ENCODE measurements around the gene NTF4.
"Not testable (repeated sequence)": the region's sequence is repeated elsewhere in the genome, so short reads cannot be mapped to it uniquely, and the experiment has no call there.

Gene NTF4

GRCh38 chr19:49061000-49061399 is 3.6 kb downstream of the NTF4 start:
- Histone ChIP-seq H3K4me1 (ENCODE audit: low read length) (no peaks in the 10 kb centered on the region), H3K9ac (ENCODE audit: low read length) (no peak overlapping the region), H3K9me3 (ENCODE audit: insufficient read depth, low read length) (no peaks in the 10 kb centered on the region), H3K27ac (ENCODE audit: low read length) (no peak overlapping the region), H4K20me1 (ENCODE audit: insufficient read depth, low read length) (no peaks in the 10 kb centered on the region), H2AFZ (ENCODE audit: low read depth, low read length) (no peak overlapping the region), H3K79me2 (ENCODE audit: low read length) (no peaks in the 10 kb centered on the region), H3K4me3 (ENCODE audit: low read length) (no peak overlapping the region), H3K36me3 (replicated peaks; ENCODE audit: low read depth, low read length) (no peaks in the 10 kb centered on the region), H3K27me3 (ENCODE audit: low read depth, low read length) (peaks cover 13% of the 10 kb centered on the region), H3K4me2 (ENCODE audit: low read length) (no peak overlapping the region)
- TF ChIP-seq EZH2phosphoT487 (IDR thresholded peaks at IDR 0.05; ENCODE audit: low read depth) (no peak), CTCF (IDR thresholded peaks at IDR 0.05; ENCODE audit: low read depth, low read length) (no peak)

GRCh38 chr19:49059053-49059452 is 5.6 kb downstream of the NTF4 start:
- no peaks in the 10 kb centered on the region for H3K9me3 ChIP-seq (ENCODE audit: insufficient read depth, low read length)
- H3K9ac ChIP-seq (ENCODE audit: low read length): no peak overlapping the region
- H3K4me3 ChIP-seq (ENCODE audit: low read length): no peak overlapping the region
- H3K4me2 ChIP-seq (ENCODE audit: low read length): no peak overlapping the region
- H3K36me3 ChIP-seq (replicated peaks; ENCODE audit: low read depth, low read length): no peaks in the 10 kb centered on the region
- no peak for TF ChIP-seq CTCF (IDR thresholded peaks at IDR 0.05; ENCODE audit: low read depth, low read length)
- TF ChIP-seq EZH2phosphoT487 (IDR thresholded peaks at IDR 0.05; ENCODE audit: low read depth): no peak
- no peaks in the 10 kb centered on the region for H4K20me1 ChIP-seq (ENCODE audit: insufficient read depth, low read length)
- no peaks in the 10 kb centered on the region for H3K4me1 ChIP-seq (ENCODE audit: low read length)
- no peaks in the 10 kb centered on the region for H3K79me2 ChIP-seq (ENCODE audit: low read length)
- no peak overlapping the region for H2AFZ ChIP-seq (ENCODE audit: low read depth, low read length)
- 0 out of 2 replicates have a peak, but pooled peaks cover 1% of the 10 kb centered on the region for H3K27me3 ChIP-seq (ENCODE audit: low read depth, low read length)
- H3K27ac ChIP-seq (ENCODE audit: low read length): no peak overlapping the region

- Histone ChIP-seq H3K27me3 (ENCODE audit: low read depth, low read length) (no peaks in the 10 kb centered on the region), H3K4me2 (ENCODE audit: low read length) (no peak overlapping the region)
Observed at GRCh38 chr19:49058562-49058961, 6.1 kb downstream of the NTF4 start.

GRCh38 chr19:49057636-49058234 is 6.9 kb downstream of the NTF4 start, which contains the start of gene CGB7:
Gene CGB7 (minus strand): TSS chr19:49057749. CDS start chr19:49055375, 2,374 bp downstream.
- no peaks in the 10 kb centered on the region for H3K79me2 ChIP-seq (ENCODE audit: low read length)
- H4K20me1 ChIP-seq (ENCODE audit: insufficient read depth, low read length): no peaks in the 10 kb centered on the region
- TF ChIP-seq EZH2phosphoT487 (IDR thresholded peaks at IDR 0.05; ENCODE audit: low read depth) (no peak), CTCF (IDR thresholded peaks at IDR 0.05; ENCODE audit: low read depth, low read length) (no peak)
- no peak within 1 kb of the TSS for H2AFZ ChIP-seq (ENCODE audit: low read depth, low read length)
- H3K4me1 ChIP-seq (ENCODE audit: low read length): no peaks in the 10 kb centered on the region
- no peak within 1 kb of the TSS for H3K9ac ChIP-seq (ENCODE audit: low read length)
- H3K27ac ChIP-seq (ENCODE audit: low read length): no peak within 1 kb of the TSS
- no peak within 1 kb of the TSS for H3K4me3 ChIP-seq (ENCODE audit: low read length)
- H3K36me3 ChIP-seq (replicated peaks; ENCODE audit: low read depth, low read length): no peaks in the 10 kb centered on the region
- no peaks in the 10 kb centered on the region for H3K9me3 ChIP-seq (ENCODE audit: insufficient read depth, low read length)
- no peaks in the 10 kb centered on the region for H3K27me3 ChIP-seq (ENCODE audit: low read depth, low read length)
- H3K4me2 ChIP-seq (ENCODE audit: low read length): no peak within 1 kb of the TSS

More at GRCh38 chr19:49058562-49058961, 6.1 kb downstream of the NTF4 start:
- Histone ChIP-seq H3K36me3 (replicated peaks; ENCODE audit: low read depth, low read length) (no peaks in the 10 kb centered on the region), H3K79me2 (ENCODE audit: low read length) (no peaks in the 10 kb centered on the region), H3K27ac (ENCODE audit: low read length) (no peak overlapping the region), H2AFZ (ENCODE audit: low read depth, low read length) (no peak overlapping the region), H3K9me3 (ENCODE audit: insufficient read depth, low read length) (no peaks in the 10 kb centered on the region), H4K20me1 (ENCODE audit: insufficient read depth, low read length) (no peaks in the 10 kb centered on the region), H3K4me1 (ENCODE audit: low read length) (no peaks in the 10 kb centered on the region), H3K4me3 (ENCODE audit: low read length) (no peak overlapping the region), H3K9ac (ENCODE audit: low read length) (no peak overlapping the region)
- TF ChIP-seq CTCF (IDR thresholded peaks at IDR 0.05; ENCODE audit: low read depth, low read length): no peak
- no peak for TF ChIP-seq EZH2phosphoT487 (IDR thresholded peaks at IDR 0.05; ENCODE audit: low read depth)

- not testable (repeated sequence) for H3K27ac ChIP-seq (ENCODE audit: low read length); H3K4me1 ChIP-seq (ENCODE audit: low read length); H3K79me2 ChIP-seq (ENCODE audit: low read length); H3K27me3 ChIP-seq (ENCODE audit: low read depth, low read length); H3K4me2 ChIP-seq (ENCODE audit: low read length); H4K20me1 ChIP-seq (ENCODE audit: insufficient read depth, low read length); H3K36me3 ChIP-seq (replicated peaks; ENCODE audit: low read depth, low read length); H2AFZ ChIP-seq (ENCODE audit: low read depth, low read length); H3K9me3 ChIP-seq (ENCODE audit: insufficient read depth, low read length); H3K9ac ChIP-seq (ENCODE audit: low read length); H3K4me3 ChIP-seq (ENCODE audit: low read length)
Observed at GRCh38 chr19:49056902-49057596, 7.6 kb downstream of the NTF4 start.
